Activated CD8-positive, alpha-beta memory T cell treated with anti-CD3 and anti-CD28 coated beads for 24 hours (primary cell): ENCODE data around the gene P2RY6.
"Not testable (repeated sequence)": the region's sequence is repeated elsewhere in the genome, so short reads cannot be mapped to it uniquely, and the experiment has no call there.

Experiments used
- DNase-seq: peaks from one replicate; pipeline ENCODE4 v3.0.0-alpha.2; 2020

The P2RY6 gene

GRCh38 chr11:73262851-73263495 lies 9.2 kb upstream of the P2RY6 start:
- DNase-seq = peak; percentile 19

DNA sequence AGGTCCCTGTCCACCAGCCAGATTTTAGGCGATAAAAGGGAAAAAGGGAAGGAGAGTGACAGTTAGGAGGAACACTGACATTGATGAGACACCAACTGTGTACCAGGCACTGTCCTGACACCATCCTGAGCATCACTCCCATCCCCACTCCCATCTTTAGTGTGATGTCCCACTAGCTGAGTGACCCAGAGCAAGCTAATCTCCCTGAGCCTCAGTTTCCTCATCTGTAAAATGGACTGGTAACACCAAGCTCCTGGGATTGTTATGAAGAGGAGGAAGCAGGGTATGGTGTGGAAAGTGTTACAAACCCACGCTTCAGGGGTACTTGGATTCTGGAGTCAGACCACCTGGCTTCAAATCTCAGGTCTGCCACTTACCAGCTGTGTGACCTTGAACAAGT lies 8.5 kb upstream of the P2RY6 start:
- DNase-seq = peak; percentile 26

DNA sequence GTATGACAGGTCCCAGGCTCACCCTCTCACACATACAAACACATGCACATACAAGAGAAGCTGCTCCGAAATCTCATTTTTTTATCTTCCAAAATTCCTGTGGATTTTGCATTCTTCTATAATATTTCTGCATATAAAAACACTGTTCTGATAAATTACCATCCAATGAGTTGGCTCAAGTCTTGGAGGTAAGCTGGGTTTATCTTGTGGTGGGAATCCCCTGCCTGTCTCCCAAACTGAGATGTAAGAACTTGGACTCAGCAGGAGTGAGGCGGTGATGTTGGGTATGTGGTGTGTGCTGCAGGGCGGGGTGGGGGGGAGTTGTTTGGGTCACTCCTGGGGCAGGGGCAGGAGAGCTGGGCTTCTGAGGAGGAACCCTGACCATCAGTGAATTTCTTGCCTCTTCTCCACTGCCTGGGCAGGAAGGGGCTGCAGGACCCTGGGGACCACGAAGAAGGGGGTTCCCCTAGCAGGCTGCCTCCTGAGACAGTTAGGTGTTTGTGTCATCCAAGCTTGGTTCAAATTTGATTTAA lies 6.8 kb upstream of the P2RY6 start:
- DNase-seq = peak; percentile 9

DNA sequence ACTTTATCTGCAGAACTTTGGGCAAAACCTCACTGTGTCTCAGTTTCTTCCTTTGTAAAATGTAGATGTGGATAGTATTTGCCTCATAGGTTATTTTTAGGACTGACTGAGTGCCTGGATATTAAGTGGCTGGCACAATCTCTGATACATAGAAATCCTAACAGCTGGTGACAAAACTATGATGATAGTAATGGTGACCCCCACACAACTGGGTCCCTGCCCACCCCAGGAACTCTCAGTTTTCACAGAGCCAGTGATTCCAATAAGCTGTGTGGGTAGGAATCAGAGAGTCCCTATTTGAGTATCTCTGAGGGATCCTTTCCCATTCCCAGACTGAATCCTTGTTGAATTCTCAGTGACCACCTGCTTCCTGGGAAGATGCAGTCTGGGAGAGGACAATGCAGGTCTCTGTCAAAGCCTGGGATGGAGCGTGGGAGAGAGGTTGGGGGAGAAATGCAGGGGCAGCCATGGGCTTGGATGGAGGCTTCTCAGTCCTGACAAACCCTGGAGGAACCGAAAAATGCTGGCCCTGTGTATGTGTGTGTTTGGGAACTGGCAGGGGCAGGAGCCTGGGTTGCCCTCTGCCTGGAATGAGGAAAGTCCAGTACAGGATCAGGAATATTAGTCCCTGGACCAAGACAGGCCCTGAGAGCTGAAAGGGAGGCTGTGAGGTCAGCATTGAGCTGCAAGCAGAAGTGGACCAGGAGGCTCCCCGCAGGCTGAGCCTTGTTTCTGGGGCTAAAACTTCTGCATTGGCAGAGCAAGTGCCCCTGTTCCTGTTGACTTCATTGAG lies 6.1 kb upstream of the P2RY6 start:
- DNase-seq = peak; percentile 40

DNA sequence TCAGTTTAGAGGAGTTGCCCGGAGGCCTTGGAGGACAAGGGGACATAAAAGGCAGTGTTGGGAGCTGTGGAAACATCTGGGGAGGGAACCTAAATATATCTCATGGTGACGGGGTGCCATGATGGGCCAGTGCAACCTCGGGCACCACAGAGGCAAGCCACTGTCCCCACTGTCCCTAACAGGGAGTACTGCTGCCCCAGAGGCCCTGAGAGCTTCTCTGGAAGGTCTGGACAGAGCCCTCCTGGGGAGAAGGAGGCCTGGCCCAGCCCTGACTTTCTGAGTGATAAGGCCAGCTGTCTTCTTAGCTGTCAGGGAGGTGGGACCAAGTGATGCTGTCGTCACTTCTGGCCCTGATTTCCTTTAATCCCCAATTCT lies 5.5 kb upstream of the P2RY6 start:
- DNase-seq = peak; percentile 35

- peak; percentile 40 for DNase-seq
Measured at GRCh38 chr11:73267122-73267846, 4.9 kb upstream of the P2RY6 start.

DNA sequence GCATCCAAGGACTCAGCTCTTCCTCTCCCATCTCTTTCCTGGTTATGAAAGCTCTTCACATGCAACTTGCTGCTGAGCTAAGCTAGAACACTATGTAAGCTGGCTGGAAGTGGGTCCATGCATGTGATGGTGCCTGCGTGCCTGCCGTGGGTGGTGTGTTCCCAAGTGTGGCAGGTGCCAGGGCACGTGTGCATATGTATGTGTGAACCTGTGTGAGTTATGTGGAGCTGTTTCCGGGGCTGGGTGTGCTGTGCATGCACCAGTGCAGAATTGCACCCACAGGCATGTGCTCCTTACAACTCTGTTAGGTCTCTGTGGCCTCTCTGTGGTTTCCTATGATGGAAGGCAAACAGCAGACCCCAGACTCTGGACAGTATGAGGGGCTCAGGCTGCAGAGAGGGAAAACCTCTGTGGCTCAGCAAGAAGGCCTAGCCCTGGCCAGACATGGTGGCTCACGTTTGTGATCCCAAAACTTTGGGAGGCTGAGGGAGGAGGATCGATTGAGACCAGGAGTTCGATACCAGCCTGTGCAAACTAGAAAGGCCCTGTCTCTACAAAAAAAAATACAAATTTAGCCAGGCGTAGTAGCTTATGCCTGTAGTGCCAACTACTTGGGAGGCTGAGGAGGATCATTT lies 4.1 kb upstream of the P2RY6 start:
- peak; percentile 38 for DNase-seq

GRCh38 chr11:73268671-73269271 lies 3.4 kb upstream of the P2RY6 start:
- DNase-seq = peak; percentile 33

DNA sequence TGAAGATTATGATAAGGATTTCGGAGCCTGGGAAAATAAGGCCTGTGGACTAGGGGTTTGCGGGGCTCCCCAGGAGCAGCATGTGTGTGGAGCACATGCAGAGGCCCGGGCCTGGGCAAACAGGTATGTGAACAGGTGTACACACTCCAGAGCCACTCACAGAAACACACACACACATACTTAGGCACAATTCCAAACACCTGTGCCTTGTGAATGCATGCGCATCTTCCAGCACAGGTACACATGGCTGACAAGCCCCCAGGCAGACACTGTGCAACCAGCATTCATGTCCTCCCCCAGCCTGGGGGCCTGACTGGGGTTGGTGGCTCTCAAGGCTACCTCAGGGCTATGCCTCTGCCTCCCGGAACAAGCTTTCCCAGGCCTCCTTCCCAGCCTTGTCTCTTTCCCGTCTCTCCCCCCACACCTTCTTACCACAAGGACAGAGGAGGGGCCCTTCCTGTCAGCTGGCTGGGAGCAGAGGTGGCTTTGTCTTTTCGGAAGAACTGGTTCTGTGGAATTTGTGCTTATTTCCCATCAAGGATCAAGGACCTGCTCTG lies 2.6 kb upstream of the P2RY6 start:
- DNase-seq = peak; percentile 35

DNA sequence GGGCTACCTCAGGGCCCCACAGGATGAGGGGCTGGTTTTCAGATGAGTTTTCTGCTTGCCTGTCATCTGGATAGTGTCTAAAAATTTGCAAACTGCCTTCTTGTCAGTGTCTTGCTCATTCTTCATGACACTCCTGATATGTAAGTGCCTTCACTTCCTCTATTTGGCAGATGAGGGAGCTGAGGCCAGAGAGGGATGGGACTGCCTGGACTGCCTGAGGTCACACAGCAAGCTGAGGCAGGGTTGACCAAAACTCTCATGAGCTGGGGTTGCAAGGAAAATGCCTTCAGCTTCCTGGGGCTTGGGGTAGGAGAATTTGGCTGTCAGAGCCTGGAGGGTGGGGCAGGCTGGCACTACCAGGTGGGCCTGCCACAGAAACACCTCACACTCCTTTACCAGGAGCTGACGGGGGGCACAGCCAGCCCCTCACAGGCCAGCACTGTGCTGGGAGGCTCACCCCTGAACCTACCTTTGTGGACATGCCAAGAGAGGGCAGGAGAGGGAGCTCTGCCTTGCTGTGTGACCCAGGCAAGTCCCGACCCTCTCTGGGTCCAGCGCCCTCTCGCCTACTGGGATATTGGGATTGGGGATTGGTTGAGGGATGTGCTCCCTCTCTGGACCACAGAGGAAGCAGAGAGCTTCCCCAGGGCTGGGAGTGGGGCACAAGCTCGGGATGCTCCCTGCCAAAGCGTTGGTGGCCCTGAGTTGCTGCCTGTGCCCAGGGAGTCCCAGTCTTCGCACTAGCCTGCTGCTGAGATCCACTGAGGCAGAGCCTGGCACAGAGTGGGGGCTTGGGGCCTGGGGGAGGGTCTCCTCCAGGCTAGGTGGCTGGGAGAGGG lies 1.9 kb upstream of the P2RY6 start:
- peak; percentile 49 for DNase-seq

GRCh38 chr11:73270855-73271477 lies 1.2 kb upstream of the P2RY6 start:
- DNase-seq = peak; percentile 38

- not testable (repeated sequence) for DNase-seq
Measured at GRCh38 chr11:73271478-73271865, 666 bp upstream of the P2RY6 start.

DNA sequence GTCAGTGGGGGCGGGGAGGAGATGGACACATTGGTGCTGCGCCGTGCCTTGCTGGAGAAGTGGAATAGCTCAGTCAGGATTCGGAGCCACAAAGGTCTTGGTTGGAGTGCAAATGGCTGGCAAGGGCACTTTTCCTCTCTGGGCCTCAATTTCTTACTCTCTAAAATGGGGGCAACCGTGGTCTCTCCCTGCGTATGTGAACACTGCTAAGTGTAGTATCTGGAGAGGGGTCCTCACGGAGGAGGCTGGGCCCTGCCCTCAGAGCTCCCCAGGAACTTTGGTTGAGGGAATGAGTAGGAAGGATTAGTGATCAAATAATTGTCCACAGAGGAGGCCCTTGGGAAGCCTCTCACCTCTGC lies 521 bp downstream of the P2RY6 start:
- DNase-seq = no peak

DNA sequence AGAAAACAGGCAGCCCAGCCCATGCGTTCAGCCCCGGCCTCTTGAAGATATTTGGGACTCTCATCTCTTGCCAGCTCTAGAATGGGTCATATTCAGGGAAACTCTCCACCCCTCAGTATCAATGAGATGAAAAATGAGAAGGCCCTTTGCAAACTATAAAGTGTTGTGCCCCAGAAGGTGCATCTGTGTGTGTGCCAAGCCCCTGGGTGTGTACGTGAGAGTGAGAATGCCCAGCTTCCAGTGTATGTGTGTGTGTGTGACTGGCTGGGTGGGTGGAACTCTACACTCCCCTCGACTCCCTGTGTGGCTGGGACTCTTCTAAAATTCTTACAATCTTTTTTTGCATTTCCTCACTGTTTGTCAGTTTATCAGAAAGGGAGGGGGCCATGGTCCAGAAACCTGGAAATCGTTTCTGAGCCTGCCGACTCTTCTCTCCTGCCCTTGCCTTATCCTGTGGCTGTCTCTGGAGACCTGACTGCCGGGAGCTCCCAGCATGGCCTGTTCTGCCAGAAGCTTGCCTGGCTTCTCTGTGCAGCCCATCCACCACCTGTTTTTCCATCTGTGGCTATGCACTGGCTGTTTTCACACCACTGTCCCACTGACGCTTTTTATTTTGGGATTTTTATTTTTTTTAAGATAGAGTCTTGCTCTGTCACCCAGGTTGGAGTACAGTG lies 1.2 kb downstream of the P2RY6 start:
- no peak for DNase-seq

- not testable (repeated sequence) for DNase-seq
Measured at GRCh38 chr11:73274191-73274590, 2.1 kb downstream of the P2RY6 start.

DNA sequence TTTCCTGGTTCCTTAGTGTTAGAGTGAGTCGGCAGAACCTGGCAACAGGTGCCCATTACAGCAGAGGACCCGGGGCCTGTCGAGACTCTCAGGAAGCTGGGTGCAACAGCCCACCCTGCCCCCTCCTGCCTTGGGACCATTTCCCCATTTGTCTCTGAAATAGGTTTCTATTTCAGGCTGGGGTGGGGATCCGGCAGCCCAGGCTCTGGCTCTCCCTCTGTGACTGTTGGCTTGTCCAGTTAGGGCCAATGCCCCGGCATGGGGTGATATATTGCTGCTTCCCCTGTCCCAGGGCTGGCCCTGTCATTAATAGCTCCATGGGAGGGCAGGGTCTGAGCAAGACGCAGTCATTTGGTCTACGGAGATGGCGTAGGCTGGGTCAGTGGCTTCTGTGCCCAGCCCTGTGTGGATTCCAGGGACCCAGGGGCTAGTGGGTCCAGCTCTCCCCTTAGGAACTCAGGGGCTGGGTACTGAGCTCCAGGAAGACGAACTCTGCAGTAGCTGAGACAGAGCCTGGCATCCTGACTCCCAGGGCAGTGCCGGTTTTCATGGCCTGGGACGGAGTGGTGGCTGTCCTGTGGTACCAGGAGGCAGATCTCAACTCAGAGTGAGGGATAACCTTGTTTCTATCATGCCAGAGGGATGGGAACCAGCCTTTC lies 2.7 kb downstream of the P2RY6 start:
- DNase-seq = no peak

GRCh38 chr11:73275381-73275750 lies 3.2 kb downstream of the P2RY6 start:
- DNase-seq = no peak

GRCh38 chr11:73277467-73277866 lies 5.3 kb downstream of the P2RY6 start:
- DNase-seq = no peak

GRCh38 chr11:73280626-73281025 lies 8.5 kb downstream of the P2RY6 start:
- no peak for DNase-seq

GRCh38 chr11:73281201-73281741 lies 9.1 kb downstream of the P2RY6 start:
- no peak for DNase-seq
